Measurements from ENCODE around the gene GRK6.

Gene GRK6

GRCh38 chr5:177468685-177469628 is 42.5 kb downstream of the GRK6 start:
- DNase-seq (ENCODE audit: low read depth in 3 of 3, low spot score in 1 of 3) = no peak

DNA sequence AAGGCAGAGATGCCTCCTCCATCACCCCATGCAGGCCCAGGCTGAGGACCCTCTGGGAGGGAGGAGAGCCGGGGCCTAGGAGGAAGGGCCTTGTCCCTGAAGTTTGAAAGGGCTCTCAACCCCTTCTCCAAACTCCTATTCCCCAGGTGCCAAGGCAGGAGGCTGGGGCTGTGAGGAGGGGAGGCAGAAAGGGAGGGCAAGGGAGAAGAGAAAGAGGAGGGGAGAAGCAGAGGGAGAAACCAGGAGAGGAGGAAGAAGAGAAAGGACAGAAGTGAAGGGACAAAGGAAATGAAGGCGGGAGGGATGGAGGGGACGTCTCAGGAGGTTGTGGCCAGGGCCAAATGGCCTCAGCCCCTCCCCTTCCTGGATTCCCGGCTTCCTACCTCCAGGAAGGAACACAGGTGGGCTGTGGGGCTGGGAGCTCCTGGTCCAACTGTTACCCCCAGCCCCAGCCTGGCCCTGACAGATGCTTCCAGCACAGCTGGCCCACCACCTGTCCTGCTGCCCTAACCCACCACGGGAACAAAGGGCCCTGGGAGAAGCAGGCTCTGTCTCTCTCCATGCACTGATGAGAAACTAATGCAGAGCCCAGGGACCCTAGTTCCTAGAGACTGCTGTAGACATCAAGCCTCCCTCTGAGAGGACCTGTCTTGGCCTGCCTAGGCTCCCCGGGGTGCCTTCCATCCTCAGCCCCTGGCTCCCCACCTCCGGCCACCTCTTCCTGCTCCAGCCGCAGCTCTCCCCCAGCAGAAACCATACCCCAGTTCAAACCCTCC is 43.5 kb downstream of the GRK6 start:
- DNase-seq (ENCODE audit: low read depth in 3 of 3, low spot score in 1 of 3) = no peak

DNA sequence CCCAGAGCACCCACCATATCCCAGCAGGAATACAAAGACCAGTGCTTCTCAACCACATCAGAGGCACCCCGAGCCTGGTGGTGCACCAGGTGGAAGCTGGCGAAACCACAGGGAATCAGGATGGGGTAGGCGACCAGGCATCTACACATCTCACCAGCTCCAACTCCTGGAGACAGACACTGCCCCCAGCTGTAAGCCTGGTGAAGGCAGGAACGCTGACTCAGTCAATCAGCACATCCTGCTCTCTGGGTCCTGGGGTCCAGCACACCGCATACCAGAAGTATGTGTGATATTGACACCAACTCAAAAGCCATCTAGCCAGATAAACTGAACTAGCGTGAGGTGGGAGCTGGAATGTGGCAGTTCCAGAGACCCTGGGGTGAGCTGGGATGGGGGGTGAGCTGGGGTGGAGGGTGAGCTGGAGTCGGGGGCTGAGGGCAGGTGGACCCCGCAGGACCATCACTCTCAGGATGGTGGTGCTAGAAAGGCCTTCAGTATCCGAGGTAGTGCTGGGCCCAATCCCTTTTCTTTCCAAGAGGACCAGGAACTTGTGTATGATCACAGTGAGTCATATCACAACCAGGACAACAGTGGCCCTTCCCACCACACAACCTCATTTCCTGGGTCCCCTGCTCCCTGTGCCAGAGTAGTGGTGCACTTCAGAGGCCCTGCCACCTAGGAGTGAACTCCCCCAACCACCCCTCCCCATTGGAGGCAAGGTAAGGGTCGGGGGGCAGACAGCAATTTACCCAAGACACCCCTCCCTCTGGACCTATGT is 44.5 kb downstream of the GRK6 start:
- no peak for DNase-seq (ENCODE audit: low read depth in 3 of 3, low spot score in 1 of 3)

DNA sequence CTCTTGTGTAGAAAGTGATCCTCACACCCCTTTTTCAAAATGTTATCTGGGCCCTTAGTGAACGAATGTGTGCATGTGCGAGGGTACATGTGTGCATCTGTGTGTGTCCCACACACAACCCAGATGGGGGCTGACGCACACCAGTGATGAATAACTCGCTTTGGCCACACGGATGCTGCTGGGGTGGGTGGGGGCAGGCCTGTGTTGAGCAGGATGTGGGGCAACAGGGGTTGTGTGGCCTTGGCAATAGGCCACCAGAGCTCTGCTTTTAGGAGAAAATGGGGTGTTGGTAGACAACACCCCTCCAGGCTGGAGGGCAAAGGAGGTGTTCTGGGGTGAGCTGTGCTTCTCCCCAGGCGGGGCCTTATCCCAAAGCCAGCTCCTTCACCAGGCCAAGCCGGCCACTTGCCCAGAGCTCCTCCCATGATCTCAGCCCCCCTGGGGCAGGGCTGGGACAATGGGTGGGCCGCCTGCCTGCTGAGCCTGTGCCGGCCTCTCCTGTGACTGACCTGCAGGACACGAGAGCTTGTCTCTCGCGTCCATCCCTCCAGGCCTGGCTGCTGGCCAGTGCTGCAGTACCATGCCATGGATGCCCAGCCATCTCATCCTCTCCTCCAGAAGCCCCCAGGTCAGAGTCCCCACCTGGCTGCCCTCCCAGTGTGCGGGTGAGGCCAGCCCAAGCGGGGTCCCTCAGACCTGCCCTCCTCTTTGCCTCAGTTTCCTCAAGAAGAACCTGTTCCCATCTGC is 45.3 kb downstream of the GRK6 start:
- DNase-seq (ENCODE audit: low read depth in 3 of 3, low spot score in 1 of 3) = no peak

DNA sequence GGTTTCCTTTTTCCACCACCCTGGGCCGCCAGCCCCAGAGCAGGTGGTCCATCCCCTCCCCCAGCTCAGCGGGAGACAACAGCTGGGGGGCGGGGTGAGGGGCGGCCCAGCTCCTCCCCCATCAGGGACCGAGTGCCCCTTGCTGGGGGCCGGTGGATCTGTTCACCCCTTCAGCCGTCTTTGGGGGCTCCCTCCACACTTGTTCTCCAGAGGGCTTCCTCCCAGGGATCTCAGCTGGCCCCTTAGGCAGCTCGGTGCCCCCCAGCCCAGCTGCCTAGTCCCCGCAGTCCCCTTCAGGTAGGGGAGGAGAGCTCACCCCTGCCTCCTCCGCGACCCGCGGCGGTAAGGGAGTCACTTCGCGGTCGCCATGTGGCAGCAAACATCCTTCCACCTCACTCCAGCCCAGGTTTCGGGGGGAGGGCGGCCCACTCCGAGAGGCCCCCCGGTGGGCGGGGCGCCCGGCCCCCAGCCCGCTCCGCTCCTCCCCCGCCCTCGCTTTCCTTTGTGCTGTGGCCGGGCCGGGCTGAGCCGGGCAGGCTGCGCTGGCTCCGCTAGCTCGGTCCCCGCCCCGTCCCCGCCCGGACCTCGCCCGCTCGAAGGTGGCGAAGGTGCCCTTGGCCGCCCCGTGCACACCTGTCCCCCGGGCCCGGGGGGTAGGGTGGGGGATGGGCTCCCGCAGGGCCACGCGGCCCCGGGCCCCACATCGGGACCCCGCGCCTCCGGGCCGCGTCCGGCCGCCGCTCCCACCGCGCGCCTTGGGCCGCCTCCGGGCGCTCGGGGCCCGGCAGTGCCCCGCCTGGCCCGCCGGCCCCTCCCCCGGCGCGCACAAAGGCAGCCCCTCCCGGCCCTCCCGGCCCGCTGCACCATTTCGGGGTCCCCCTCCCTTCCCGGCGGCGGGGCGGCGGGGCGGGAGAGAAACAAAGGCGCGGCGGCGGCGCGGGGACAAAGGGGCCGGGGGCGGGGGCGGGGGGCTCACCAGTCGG is 46.3 kb downstream of the GRK6 start:
- no peak for DNase-seq (ENCODE audit: low read depth in 3 of 3, low spot score in 1 of 3)

DNA sequence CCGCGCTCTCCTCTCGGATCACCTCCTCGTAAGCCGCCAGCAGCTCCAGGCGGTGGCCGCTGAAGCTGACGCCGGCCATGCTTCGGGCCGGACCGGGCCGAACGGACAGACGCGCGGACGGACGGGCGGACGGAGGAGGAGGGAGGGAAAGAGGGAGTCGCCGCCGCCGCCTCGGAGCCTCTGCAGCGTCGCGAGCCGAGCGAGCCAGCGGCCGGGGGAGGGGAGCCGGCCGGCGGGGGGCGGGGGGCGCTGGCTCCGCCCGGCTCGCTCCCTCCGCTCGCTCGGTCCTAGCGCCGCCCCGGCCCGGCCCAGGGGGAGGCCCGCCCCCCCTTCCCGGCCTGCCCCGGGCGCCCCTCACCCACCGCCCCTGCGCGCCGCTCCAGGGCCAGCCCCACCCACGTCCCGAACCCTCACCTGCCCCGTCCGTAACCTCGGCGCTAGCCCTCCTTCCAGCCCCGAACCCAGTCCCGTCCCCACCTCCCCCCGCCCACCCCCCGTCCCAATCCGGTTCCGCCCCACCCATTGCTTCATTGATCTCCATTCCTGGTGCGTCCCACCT is 47.0 kb downstream of the GRK6 start, which contains the start of gene DBN1:
Gene DBN1 (minus strand): TSS at position 192 of the 559 bp plus-strand sequence. CDS start 113 bp downstream, at position 79.
- no peak for DNase-seq (ENCODE audit: low read depth in 3 of 3, low spot score in 1 of 3)

DNA sequence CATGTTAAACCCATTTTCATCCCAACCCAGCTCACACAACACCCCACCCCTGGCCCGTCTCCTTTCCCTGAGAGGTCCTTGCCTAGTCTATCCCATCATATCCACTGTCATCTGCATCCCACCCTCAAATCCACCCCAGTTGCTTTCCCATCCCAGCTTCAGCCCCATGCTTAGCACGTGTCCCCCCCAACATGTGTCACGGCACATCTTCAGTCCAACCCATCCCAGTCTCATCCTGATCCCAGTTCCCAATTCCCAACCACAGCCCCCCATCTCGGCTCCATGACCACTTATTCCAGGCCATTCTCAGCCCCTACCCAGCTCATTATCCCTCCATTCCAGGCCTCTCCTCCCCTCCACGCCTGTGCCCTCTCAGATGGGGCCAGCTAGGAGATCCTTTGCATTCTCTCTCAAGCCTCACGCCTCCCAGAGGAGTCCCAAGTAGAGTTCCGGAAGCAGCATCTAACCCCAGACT is 47.6 kb downstream of the GRK6 start:
- DNase-seq (ENCODE audit: low read depth in 3 of 3, low spot score in 1 of 3) = no peak

- DNase-seq (ENCODE audit: low read depth in 3 of 3, low spot score in 1 of 3) = no peak
Observed at GRCh38 chr5:177474846-177475562, 48.5 kb downstream of the GRK6 start.

GRCh38 chr5:177475563-177476427 is 49.3 kb downstream of the GRK6 start:
- DNase-seq (ENCODE audit: low read depth in 3 of 3, low spot score in 1 of 3) = no peak

- DNase-seq (ENCODE audit: low read depth in 3 of 3, low spot score in 1 of 3) = no peak
Observed at GRCh38 chr5:177476531-177477233, 50.2 kb downstream of the GRK6 start.

- no peak for DNase-seq (ENCODE audit: low read depth in 3 of 3, low spot score in 1 of 3)
Observed at GRCh38 chr5:177477701-177478477, 51.4 kb downstream of the GRK6 start.

GRCh38 chr5:177478711-177479646 is 52.5 kb downstream of the GRK6 start:
- DNase-seq (ENCODE audit: low read depth in 3 of 3, low spot score in 1 of 3) = no peak

GRCh38 chr5:177479774-177480173 is 53.3 kb downstream of the GRK6 start:
- DNase-seq (ENCODE audit: low read depth in 3 of 3, low spot score in 1 of 3) = no peak

- no peak for DNase-seq (ENCODE audit: low read depth in 3 of 3, low spot score in 1 of 3)
Observed at GRCh38 chr5:177482359-177482795, 55.9 kb downstream of the GRK6 start.

GRCh38 chr5:177483042-177483441 is 56.6 kb downstream of the GRK6 start:
- DNase-seq (ENCODE audit: low read depth in 3 of 3, low spot score in 1 of 3) = no peak

Measured in stimulated activated CD4-positive, alpha-beta T cell treated with anti-CD3 and anti-CD28 coated beads, TNF-alpha, amount 100 ng/mL, for 1 hour (primary cell).